OCI-LY7 (cell line): Measurements from ENCODE around the gene TNIK.

Experiments used
- CTCF ChIP-seq: fragments of 200-600 bp; sonication (generic); conservative IDR thresholded peaks from 2 replicates; pipeline ENCODE4 v1.5.1; 2014; ENCODE audit warnings: mild to moderate bottlenecking, antibody characterized with exemption, low read length, moderate library complexity, mixed read lengths
- EZH2phosphoT487 ChIP-seq: fragments of 200-600 bp; sonication (generic); IDR thresholded peaks from 2 replicates; pipeline ENCODE4 v1.6.1; 2018; ENCODE audit warnings: low read depth, borderline replicate concordance, mild to moderate bottlenecking, mixed run types, antibody characterized with exemption, low read length, moderate library complexity, mixed read lengths

DNA sequence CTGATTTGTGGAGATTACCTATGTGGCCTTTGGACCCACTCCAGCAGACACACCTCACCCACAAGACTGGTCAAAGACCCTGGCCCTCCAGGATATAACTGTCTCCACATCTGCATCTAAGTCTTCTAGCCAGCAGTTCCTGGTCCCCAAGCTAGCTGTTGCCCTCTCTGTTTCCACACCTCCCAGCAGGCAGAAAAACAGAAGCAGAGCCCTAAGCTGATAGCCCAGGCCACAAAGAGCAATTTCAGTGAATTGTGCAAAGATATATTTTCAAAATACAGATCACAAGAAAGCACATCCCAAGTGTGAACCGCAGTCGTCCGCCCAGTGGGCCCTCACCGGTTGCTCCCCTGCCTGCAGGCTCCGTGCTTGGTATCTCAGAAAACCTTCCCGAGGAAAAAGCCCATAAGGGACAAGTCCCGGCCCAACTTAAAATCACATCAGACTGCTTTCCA, 2.6 kb downstream of the TNIK start:
- TF ChIP-seq CTCF (no peak), EZH2phosphoT487 (no peak)
